Smooth muscle cell (in vitro differentiated cells): ENCODE results near the gene VWF. TPM values are rescaled to one million over a fixed set of nuclear protein-coding genes. Genes with fewer than 3 reads are reported as not detected.

Experiments used
- DNase-seq: peaks from one replicate; lab custom pipeline; 2025; ENCODE audit not compliant: unreplicated experiment; lab: John Stamatoyannopoulos, UW
- H2AFZ ChIP-seq: fragments of 200-600 bp; sonication (generic); 2 replicates; pipeline ENCODE4 v1.6.0; 2016; ENCODE audit warnings: antibody characterized with exemption, low read depth, mild to moderate bottlenecking
- H3F3A ChIP-seq: fragments of 200-600 bp; sonication (generic); 2 replicates; pipeline ENCODE4 v1.6.0; 2017; ENCODE audit warnings: antibody characterized with exemption, low read depth
- H3K27ac ChIP-seq: fragments of 200-600 bp; sonication (generic); 2 replicates; pipeline ENCODE4 v1.5.1; 2016; ENCODE audit warnings: low read depth, mild to moderate bottlenecking
- H3K27me3 ChIP-seq: fragments of 200-600 bp; sonication (generic); 2 replicates; pipeline ENCODE4 v1.6.1; 2016; ENCODE audit warnings: low read depth, mild to moderate bottlenecking
- H3K36me3 ChIP-seq: fragments of 200-600 bp; sonication (generic); 2 replicates; pipeline ENCODE4 v1.5.1; 2016; ENCODE audit warnings: low read depth
- H3K4me1 ChIP-seq: fragments of 200-600 bp; sonication (generic); 2 replicates; pipeline ENCODE4 v1.5.1; 2016; ENCODE audit warnings: low read depth
- H3K4me2 ChIP-seq: fragments of 200-600 bp; sonication (generic); 2 replicates; pipeline ENCODE4 v1.6.0; 2016; ENCODE audit warnings: mild to moderate bottlenecking
- H3K4me3 ChIP-seq: fragments of 200-600 bp; sonication (generic); 2 replicates; pipeline ENCODE4 v1.5.1; 2016; ENCODE audit warnings: mild to moderate bottlenecking
- H3K79me2 ChIP-seq: fragments of 200-600 bp; sonication (generic); 2 replicates; pipeline ENCODE4 v1.6.0; 2016; ENCODE audit warnings: low read depth, mild to moderate bottlenecking
- H3K9ac ChIP-seq: fragments of 200-600 bp; sonication (generic); 2 replicates; pipeline ENCODE4 v1.6.0; 2016; ENCODE audit warnings: low read depth
- H3K9me3 ChIP-seq: fragments of 200-600 bp; sonication (generic); replicated peaks from 2 replicates; pipeline ENCODE4 v1.5.1; 2016; ENCODE audit warnings: low read depth
- H4K20me1 ChIP-seq: fragments of 200-600 bp; sonication (generic); 2 replicates; pipeline ENCODE4 v1.6.0; 2016; ENCODE audit warnings: low read depth
- CTCF ChIP-seq: fragments of 200-600 bp; sonication (generic); IDR thresholded peaks from 2 replicates; pipeline ENCODE4 v1.5.1; 2017; ENCODE audit warnings: borderline replicate concordance, mild to moderate bottlenecking, antibody characterized with exemption; ENCODE audit not compliant: insufficient read depth, poor library complexity, severe bottlenecking
- WGBS: methylation state at CpG from one replicate; pipeline ENCODE4 v1.1.7; 2016; ENCODE audit warnings: low lambda C conversion rate; 5-methylcytosine and 5-hydroxymethylcytosine counted together
- polyA plus RNA-seq: library from polyadenylated mRNA; unstranded; fragments of >200 nt; fragmentation: Nextera tagmentation; extraction: Ambion mirVana; gene quantifications from 2 replicates; pipeline ENCODE4 v1.2.1, GENCODE V29; 2016
- total RNA-seq: library from RNA; depleted of rRNA; stranded (reverse); fragments of >200 nt; gene quantifications from 2 replicates; pipeline ENCODE4 v1.2.3, GENCODE V29; 2014

The VWF gene
- total and polyA plus RNA-seq, 2 experiments from 2014 or later: 0.19 TPM; not detected in 1

- Histone ChIP-seq H3K36me3 (no peaks in the 10 kb centered on the region), H3K27ac (no peak overlapping the region), H3K9me3 (no peaks in the 10 kb centered on the region), H4K20me1 (no peaks in the 10 kb centered on the region), H3K4me3 (no peak overlapping the region), H3F3A (no peaks in the 10 kb centered on the region), H3K4me1 (no peaks in the 10 kb centered on the region), H3K9ac (no peak overlapping the region), H2AFZ (no peak overlapping the region), H3K4me2 (no peak overlapping the region), H3K27me3 (no peaks in the 10 kb centered on the region), H3K79me2 (no peaks in the 10 kb centered on the region)
- no peak for TF ChIP-seq CTCF
- no peak for DNase-seq
- 66% methylated on average over 8 of the region's 8 CpGs for WGBS
Measured at GRCh38 chr12:6044082-6044481, 80.4 kb downstream of the VWF start.

- no peak for DNase-seq
- Histone ChIP-seq H3K27ac (no peak overlapping the region), H3K9ac (no peak overlapping the region), H3K79me2 (no peaks in the 10 kb centered on the region), H2AFZ (no peak overlapping the region), H3K9me3 (no peaks in the 10 kb centered on the region), H3K4me3 (no peak overlapping the region), H4K20me1 (no peaks in the 10 kb centered on the region), H3K27me3 (no peaks in the 10 kb centered on the region), H3K4me1 (no peaks in the 10 kb centered on the region), H3K36me3 (no peaks in the 10 kb centered on the region), H3K4me2 (no peak overlapping the region), H3F3A (no peaks in the 10 kb centered on the region)
- TF ChIP-seq CTCF: no peak
- 92% methylated on average over 16 of the region's 16 CpGs for whole genome bisulfite sequencing
Measured at GRCh38 chr12:6042446-6042845, 82.0 kb downstream of the VWF start.

GRCh38 chr12:6041891-6042290 lies 82.6 kb downstream of the VWF start:
- Histone ChIP-seq H4K20me1 (no peaks in the 10 kb centered on the region), H3K27ac (no peak overlapping the region), H3K27me3 (no peaks in the 10 kb centered on the region), H3K9me3 (no peaks in the 10 kb centered on the region), H3K36me3 (no peaks in the 10 kb centered on the region), H3K79me2 (no peaks in the 10 kb centered on the region), H3K4me1 (no peaks in the 10 kb centered on the region), H3F3A (no peaks in the 10 kb centered on the region), H3K4me3 (no peak overlapping the region), H3K4me2 (no peak overlapping the region), H3K9ac (no peak overlapping the region), H2AFZ (no peak overlapping the region)
- 85% methylated on average over 7 of the region's 7 CpGs for WGBS
- TF ChIP-seq CTCF: no peak
- DNase-seq: no peak

- H3F3A ChIP-seq: no peaks in the 10 kb centered on the region
- no peak for TF ChIP-seq CTCF
- H3K36me3 ChIP-seq: no peaks in the 10 kb centered on the region
- no peaks in the 10 kb centered on the region for H3K79me2 ChIP-seq
- no peak overlapping the region for H3K9ac ChIP-seq
- no peak for DNase-seq
- H3K4me3 ChIP-seq: no peak overlapping the region
- no peaks in the 10 kb centered on the region for H3K27me3 ChIP-seq
- H3K4me2 ChIP-seq: no peak overlapping the region
- no peaks in the 10 kb centered on the region for H3K9me3 ChIP-seq
- no peaks in the 10 kb centered on the region for H4K20me1 ChIP-seq
- no peak overlapping the region for H2AFZ ChIP-seq
- H3K4me1 ChIP-seq: no peaks in the 10 kb centered on the region
- WGBS: 83% methylated on average over 5 of the region's 5 CpGs
- H3K27ac ChIP-seq: no peak overlapping the region
Measured at GRCh38 chr12:6040815-6041214, 83.7 kb downstream of the VWF start.
